Measurements from ENCODE around the gene WWOX.
A peak's percentile ranks its signal among the peaks of the same experiment; 100 is the strongest.

Gene WWOX

GRCh38 chr16:78235168-78235800 lies 135.8 kb downstream of the WWOX start:
- peak; percentile 13 for DNase-seq

GRCh38 chr16:78235876-78236275 lies 136.4 kb downstream of the WWOX start:
- no peak for DNase-seq

GRCh38 chr16:78237841-78238240 lies 138.4 kb downstream of the WWOX start:
- DNase-seq, result no peak

GRCh38 chr16:78240459-78241222 lies 141.2 kb downstream of the WWOX start:
- DNase-seq, result no peak

- no peak for DNase-seq
These were observed 142.8 kb downstream of the WWOX start for GRCh38 chr16:78242239-78242630.

- no peak for DNase-seq
These were observed 144.9 kb downstream of the WWOX start for GRCh38 chr16:78244131-78244895.

- DNase-seq, result no peak
These were observed 147.1 kb downstream of the WWOX start for GRCh38 chr16:78246559-78246958.

GRCh38 chr16:78249056-78249455 lies 149.6 kb downstream of the WWOX start:
- DNase-seq, result peak; percentile 82

GRCh38 chr16:78249832-78250231 lies 150.4 kb downstream of the WWOX start:
- no peak for DNase-seq

GRCh38 chr16:78251115-78251514 lies 151.7 kb downstream of the WWOX start:
- DNase-seq, result no peak

- DNase-seq, result no peak
These were observed 153.3 kb downstream of the WWOX start for GRCh38 chr16:78252757-78253156.

- DNase-seq, result no peak
These were observed 155.4 kb downstream of the WWOX start for GRCh38 chr16:78254841-78255240.

GRCh38 chr16:78256686-78257375 lies 157.4 kb downstream of the WWOX start:
- no peak for DNase-seq

- DNase-seq, result no peak
These were observed 157.9 kb downstream of the WWOX start for GRCh38 chr16:78257376-78257728.

GRCh38 chr16:78258375-78259065 lies 159.1 kb downstream of the WWOX start:
- DNase-seq, result no peak

GRCh38 chr16:78259873-78260272 lies 160.4 kb downstream of the WWOX start:
- no peak for DNase-seq

- no peak for DNase-seq
These were observed 165.2 kb downstream of the WWOX start for GRCh38 chr16:78264642-78265041.

GRCh38 chr16:78269256-78269655 lies 169.8 kb downstream of the WWOX start:
- DNase-seq, result no peak

- no peak for DNase-seq
These were observed 172.5 kb downstream of the WWOX start for GRCh38 chr16:78271981-78272380.

- DNase-seq, result no peak
These were observed 175.3 kb downstream of the WWOX start for GRCh38 chr16:78274771-78275170.

GRCh38 chr16:78275420-78275819 lies 176.0 kb downstream of the WWOX start:
- DNase-seq, result no peak

GRCh38 chr16:78277321-78278055 lies 178.0 kb downstream of the WWOX start:
- DNase-seq, result peak; percentile 55

Data from NCI-H524 treated with DMSO at 0.1 percent for 48 hours (cell line).